IMR-90 (cell line): ENCODE results near the gene LRRFIP1. TPM values are rescaled to one million over a fixed set of nuclear protein-coding genes. Genes with fewer than 3 reads are reported as not detected.

Experiments used
- ATAC-seq: fragments of 200-7000 bp; cut with Tn5 transposase; 2 replicates; pipeline ENCODE4 v1.9.1; 2020; ENCODE audit warnings: low read depth, mild to moderate bottlenecking, moderate library complexity
- BruUV-seq: library from RNA; stranded (reverse); fragments of 400-500 nt; replicated peaks from 2 replicates; lab custom pipeline; 2021; lab: Mats Ljungman, UMichigan
- CTCF ChIA-PET: fragments of 300-600 bp; formaldehyde crosslinking; extraction: SDS; loops from one replicate; lab custom pipeline; 2021; ENCODE audit warnings: antibody characterized with exemption; lab: Yijun Ruan, JAX
- POLR2A ChIA-PET: fragments of 300-600 bp; sonication (Branson Sonifier 250); formaldehyde crosslinking; loops from one replicate; lab custom pipeline; 2022; ENCODE audit warnings: antibody characterized with exemption; ENCODE audit not compliant: unreplicated experiment; lab: Charles Lee
- DNase-seq: peaks from one replicate; pipeline ENCODE4 v3.0.0; 2013
- H2AFZ ChIP-seq: replicated peaks from 2 replicates; pipeline ENCODE3; 2013; ENCODE audit warnings: low read length, mild to moderate bottlenecking; ENCODE audit not compliant: poor library complexity
- H2AK5ac ChIP-seq: 2 replicates; pipeline ENCODE4 v1.6.1; 2013; ENCODE audit warnings: low read depth, low read length, inconsistent platforms
- H2AK9ac ChIP-seq: replicated peaks from 2 replicates; pipeline ENCODE3; 2013; ENCODE audit warnings: mild to moderate bottlenecking, low read depth, low read length, moderate library complexity; ENCODE audit not compliant: poor library complexity
- H2BK120ac ChIP-seq: 2 replicates; pipeline ENCODE4 v1.6.1; 2013; ENCODE audit warnings: low read depth, low read length, inconsistent platforms
- H2BK15ac ChIP-seq: 3 replicates; pipeline ENCODE4 v1.6.1; 2013; ENCODE audit warnings: low read depth, low read length, inconsistent platforms
- H2BK20ac ChIP-seq: 2 replicates; pipeline ENCODE4 v1.6.1; 2013; ENCODE audit warnings: low read depth, mild to moderate bottlenecking, inconsistent platforms, low read length, moderate library complexity
- H2BK5ac ChIP-seq: 2 replicates; pipeline ENCODE4 v1.6.1; 2013; ENCODE audit warnings: mild to moderate bottlenecking, low read depth, low read length, inconsistent platforms; ENCODE audit not compliant: poor library complexity, severe bottlenecking
- H3K14ac ChIP-seq: replicated peaks from 2 replicates; pipeline ENCODE4 v1.6.1; 2013; ENCODE audit warnings: low read depth, low read length, inconsistent platforms
- H3K18ac ChIP-seq: 2 replicates; pipeline ENCODE4 v1.6.1; 2013; ENCODE audit warnings: low read depth, low read length, control low read depth
- H3K23ac ChIP-seq: 2 replicates; pipeline ENCODE4 v1.6.1; 2013; ENCODE audit warnings: low read depth, low read length, inconsistent platforms
- H3K27ac ChIP-seq: 2 replicates; pipeline ENCODE4 v1.5.1; 2013; ENCODE audit warnings: mild to moderate bottlenecking, control low read depth, low read length; ENCODE audit not compliant: insufficient read depth
- H3K27me3 ChIP-seq: 2 replicates; pipeline ENCODE4 v1.6.1; 2013; ENCODE audit warnings: low read length; ENCODE audit not compliant: control insufficient read depth, insufficient read depth
- H3K36me3 ChIP-seq: 2 replicates; pipeline ENCODE4 v1.6.1; 2013; ENCODE audit warnings: low read length, mixed read lengths; ENCODE audit not compliant: control insufficient read depth, insufficient read depth
- H3K4ac ChIP-seq: 2 replicates; pipeline ENCODE4 v1.6.1; 2013; ENCODE audit warnings: low read depth, low read length, inconsistent platforms
- H3K4me1 ChIP-seq: 2 replicates; pipeline ENCODE4 v1.6.1; 2013; ENCODE audit warnings: low read length, mixed read lengths; ENCODE audit not compliant: control insufficient read depth, insufficient read depth
- H3K4me2 ChIP-seq: 2 replicates; pipeline ENCODE4 v1.6.1; 2013; ENCODE audit warnings: low read depth, mild to moderate bottlenecking, control low read depth, low read length, moderate library complexity
- H3K4me3 ChIP-seq: 2 replicates; pipeline ENCODE4 v1.5.1; 2013; ENCODE audit warnings: low read depth, mild to moderate bottlenecking, control low read depth, low read length, moderate library complexity; ENCODE audit not compliant: insufficient read depth
- H3K56ac ChIP-seq: 2 replicates; pipeline ENCODE4 v1.6.1; 2013; ENCODE audit warnings: low read length, inconsistent platforms; ENCODE audit not compliant: insufficient read depth; ENCODE audit errors: extremely low read depth
- H3K79me1 ChIP-seq, 2 experiments: 2 replicates each; pipeline ENCODE4 v1.6.1; 2013; ENCODE audit warnings: low read length in 2 of 2, inconsistent platforms in 1 of 2, low read depth in 1 of 2
- H3K9ac ChIP-seq: 2 replicates; pipeline ENCODE4 v1.6.1; 2013; ENCODE audit warnings: low read depth, low read length, control low read depth
- H3K9me1 ChIP-seq: 2 replicates; pipeline ENCODE4 v1.6.1; 2013; ENCODE audit warnings: low read length, inconsistent platforms; ENCODE audit not compliant: insufficient read depth
- H3K9me3 ChIP-seq: 2 replicates; pipeline ENCODE4 v1.6.1; 2013; ENCODE audit warnings: low read length; ENCODE audit not compliant: control insufficient read depth, insufficient read depth
- H4K20me1 ChIP-seq: 2 replicates; pipeline ENCODE4 v1.6.1; 2013; ENCODE audit warnings: low read length, inconsistent platforms; ENCODE audit not compliant: insufficient read depth
- H4K5ac ChIP-seq: 2 replicates; pipeline ENCODE4 v1.6.1; 2013; ENCODE audit warnings: mild to moderate bottlenecking, low read depth, low read length, control low read depth
- H4K8ac ChIP-seq, 2 experiments: 2 replicates each; pipeline ENCODE4 v1.6.1; 2013; ENCODE audit warnings: low read depth in 2 of 2, low read length in 2 of 2, control low read depth in 1 of 2, inconsistent platforms in 1 of 2
- H4K91ac ChIP-seq: 2 replicates; pipeline ENCODE4 v1.6.1; 2013; ENCODE audit warnings: low read depth, low read length, inconsistent platforms; ENCODE audit not compliant: insufficient read depth
- CHD1 ChIP-seq: IDR thresholded peaks from 2 replicates; pipeline ENCODE4 v1.6.1; 2012; ENCODE audit warnings: low read depth, low read length, improper control_type of control experiment
- FOS ChIP-seq: fragments of 150-350 bp; IDR thresholded peaks from 2 replicates; pipeline ENCODE4 v1.6.1; 2016; ENCODE audit warnings: low read depth, low read length
- MAFK ChIP-seq: IDR thresholded peaks from 2 replicates; pipeline ENCODE4 v1.6.1; 2012; ENCODE audit warnings: low read depth, low read length, improper control_type of control experiment
- MXI1 ChIP-seq: IDR thresholded peaks from 2 replicates; pipeline ENCODE4 v1.6.1; 2012; ENCODE audit warnings: low read depth, mild to moderate bottlenecking, low read length, moderate library complexity, borderline replicate concordance
- NFE2L2 ChIP-seq: fragments of 150-350 bp; IDR thresholded peaks from 2 replicates; pipeline ENCODE4 v1.6.1; 2016; ENCODE audit warnings: low read depth, mild to moderate bottlenecking, low read length
- POLR2A ChIP-seq: IDR thresholded peaks from 2 replicates; pipeline ENCODE4 v1.6.1; 2012; ENCODE audit warnings: mild to moderate bottlenecking, low read depth, low read length
- RAD21 ChIP-seq: IDR thresholded peaks from 2 replicates; pipeline ENCODE4 v1.6.1; 2012; ENCODE audit warnings: low read length, improper control_type of control experiment
- RCOR1 ChIP-seq: IDR thresholded peaks from 2 replicates; pipeline ENCODE4 v1.6.1; 2012; ENCODE audit warnings: mild to moderate bottlenecking, low read length, improper control_type of control experiment; ENCODE audit not compliant: insufficient replicate concordance
- RFX5 ChIP-seq: IDR thresholded peaks from 2 replicates; pipeline ENCODE4 v1.8.0; 2012; ENCODE audit warnings: low read depth, mild to moderate bottlenecking, low read length, moderate library complexity
- WGBS, 2 experiments: methylation state at CpG; one replicate each; pipeline versions ENCODE4 v1.1.5 to v1.1.7; 2013; ENCODE audit warnings: missing lambda C conversion rate in 2 of 2; ENCODE audit not compliant: insufficient read length in 1 of 2; ENCODE audit errors: extremely low coverage in 2 of 2; 5-methylcytosine and 5-hydroxymethylcytosine counted together
- dilution Hi-C: fragments of 300-500 bp; cut with HindIII; formaldehyde crosslinking; loops from one replicate; pipeline ENCODE4 v1.14.3; 2018; ENCODE audit warnings: low sequenced_read_pairs; ENCODE audit not compliant: unreplicated experiment
- in situ Hi-C: fragments of 300-500 bp; cut with MboI; formaldehyde crosslinking; loops from 3 replicates; pipeline ENCODE4 v1.14.3; 2019; ENCODE audit warnings: low sequenced_read_pairs, inconsistent platforms, mixed read lengths
- intact Hi-C: fragments of 100-400 bp; cut with micrococcal nuclease; formaldehyde crosslinking; loops from 2 replicates; pipeline ENCODE4 v1.10.0; 2022
- polyA plus RNA-seq, 3 experiments: library from polyadenylated mRNA; depleted of rRNA; stranded (reverse); fragments of >200 nt; gene quantifications; 2 replicates each; pipeline ENCODE4 v1.2.3, GENCODE V29; 2012; ENCODE audit warnings: low replicate concordance in 1 of 3
- total RNA-seq: library from RNA; depleted of rRNA; stranded (reverse); fragments of >200 nt; gene quantifications from 2 replicates; pipeline ENCODE4 v1.2.3, GENCODE V29; 2012
- TF ChIP-seq, protein P1 (sequence below): fragments of 150-350 bp; IDR thresholded peaks from 2 replicates; pipeline ENCODE4 v1.6.1; 2017; ENCODE audit warnings: mild to moderate bottlenecking, antibody characterized with exemption, low read length, low read depth
- TF ChIP-seq, protein P2 (sequence below): conservative IDR thresholded peaks from 2 replicates; pipeline ENCODE4 v1.5.1; 2012; ENCODE audit warnings: mild to moderate bottlenecking, low read depth, low read length, improper control_type of control experiment

Gene LRRFIP1
- total and polyA plus RNA-seq, 2 of the 4 experiments (the other 2 are of a cell fraction): 52.2 to 54.4 TPM

DNA sequence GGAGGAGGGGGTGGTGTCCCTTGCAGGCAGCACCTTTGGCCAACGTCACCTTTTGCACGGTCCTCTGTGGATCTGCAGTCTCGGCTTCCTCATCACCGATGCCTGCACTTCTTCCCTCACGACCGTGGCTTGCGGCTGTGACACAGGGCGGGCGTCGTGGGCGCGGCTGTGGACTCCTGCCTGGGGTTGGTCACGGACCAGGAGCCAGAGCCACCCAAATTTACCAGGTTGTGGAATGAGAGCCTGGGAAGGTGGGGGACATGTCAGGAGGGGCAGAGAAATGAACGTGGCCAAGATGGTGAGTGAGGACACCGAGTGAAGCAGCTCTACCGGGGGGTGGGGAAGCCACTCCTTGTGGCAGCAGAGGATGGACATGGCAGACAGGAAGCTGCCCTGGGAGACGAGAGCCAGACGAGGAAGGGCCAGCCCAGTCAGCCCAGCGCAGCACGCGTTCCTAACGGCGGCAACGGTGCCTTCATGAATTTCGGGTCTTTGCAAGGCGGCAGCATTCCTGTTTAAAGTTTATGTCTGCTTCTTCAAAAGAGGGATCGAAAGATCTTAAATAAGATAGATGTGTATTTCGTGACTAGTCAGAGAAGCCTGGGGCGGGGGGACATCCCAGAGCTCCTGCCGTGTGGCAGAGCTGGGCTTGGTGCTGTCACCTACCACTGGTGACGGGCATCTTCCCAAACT is 84.2 kb downstream of the LRRFIP1 start:
- Histone ChIP-seq H3K18ac (no peak overlapping the region), H4K20me1 (peaks cover 71% of the 10 kb centered on the region), H3K27me3 (no peaks in the 10 kb centered on the region), H4K8ac (no peak overlapping the region), H3K23ac (no peak overlapping the region), H2AFZ (no peak overlapping the region), H2BK20ac (no peak overlapping the region), H3K4me1 (peaks cover 15% of the 10 kb centered on the region), H4K91ac (no peak overlapping the region), H3K27ac (no peak overlapping the region), H3K36me3 (peaks cover 20% of the 10 kb centered on the region), H2BK15ac (no peak overlapping the region), H3K4ac (no peak overlapping the region), H2BK120ac (no peak overlapping the region), H3K14ac (no peak overlapping the region), H3K9me3 (no peaks in the 10 kb centered on the region), H2BK5ac (no peak overlapping the region), H3K9me1 (peaks cover 18% of the 10 kb centered on the region), H3K4me2 (no peak overlapping the region), H4K5ac (no peak overlapping the region), H2AK9ac (peak overlapping the region; percentile 10), H3K56ac (no peak overlapping the region), H3K4me3 (no peak overlapping the region), H3K9ac (no peak overlapping the region), H2AK5ac (no peak overlapping the region), H3K79me1 (peaks cover 15 to 82% of the 10 kb centered on the region in 2 experiments)
- ATAC-seq (no peak), DNase-seq (no peak)
- TF ChIP-seq RCOR1 (no peak), MXI1 (no peak), NFE2L2 (no peak), FOS (no peak), POLR2A (no peak), CHD1 (no peak), RFX5 (no peak), RAD21 (no peak), MAFK (no peak)
- TF ChIP-seq, protein P1, sequence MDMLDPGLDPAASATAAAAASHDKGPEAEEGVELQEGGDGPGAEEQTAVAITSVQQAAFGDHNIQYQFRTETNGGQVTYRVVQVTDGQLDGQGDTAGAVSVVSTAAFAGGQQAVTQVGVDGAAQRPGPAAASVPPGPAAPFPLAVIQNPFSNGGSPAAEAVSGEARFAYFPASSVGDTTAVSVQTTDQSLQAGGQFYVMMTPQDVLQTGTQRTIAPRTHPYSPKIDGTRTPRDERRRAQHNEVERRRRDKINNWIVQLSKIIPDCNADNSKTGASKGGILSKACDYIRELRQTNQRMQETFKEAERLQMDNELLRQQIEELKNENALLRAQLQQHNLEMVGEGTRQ: no peak
- TF ChIP-seq, protein P2, sequence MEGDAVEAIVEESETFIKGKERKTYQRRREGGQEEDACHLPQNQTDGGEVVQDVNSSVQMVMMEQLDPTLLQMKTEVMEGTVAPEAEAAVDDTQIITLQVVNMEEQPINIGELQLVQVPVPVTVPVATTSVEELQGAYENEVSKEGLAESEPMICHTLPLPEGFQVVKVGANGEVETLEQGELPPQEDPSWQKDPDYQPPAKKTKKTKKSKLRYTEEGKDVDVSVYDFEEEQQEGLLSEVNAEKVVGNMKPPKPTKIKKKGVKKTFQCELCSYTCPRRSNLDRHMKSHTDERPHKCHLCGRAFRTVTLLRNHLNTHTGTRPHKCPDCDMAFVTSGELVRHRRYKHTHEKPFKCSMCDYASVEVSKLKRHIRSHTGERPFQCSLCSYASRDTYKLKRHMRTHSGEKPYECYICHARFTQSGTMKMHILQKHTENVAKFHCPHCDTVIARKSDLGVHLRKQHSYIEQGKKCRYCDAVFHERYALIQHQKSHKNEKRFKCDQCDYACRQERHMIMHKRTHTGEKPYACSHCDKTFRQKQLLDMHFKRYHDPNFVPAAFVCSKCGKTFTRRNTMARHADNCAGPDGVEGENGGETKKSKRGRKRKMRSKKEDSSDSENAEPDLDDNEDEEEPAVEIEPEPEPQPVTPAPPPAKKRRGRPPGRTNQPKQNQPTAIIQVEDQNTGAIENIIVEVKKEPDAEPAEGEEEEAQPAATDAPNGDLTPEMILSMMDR: no peak
- intact Hi-C loops: no loop called here
- in situ Hi-C loops: no loop called here
- 97% methylated on average over 13 of the region's 31 CpGs; no CpG with 5 or more reads in 1 of the 2 experiments for WGBS, 2 experiments
- dilution Hi-C loops: no loop called here
- CTCF ChIA-PET: no interaction called here
- POLR2A ChIA-PET: no interaction called here
- BruUV-seq: no TSS peak
